ENCODE data around the gene LNX2.

Gene LNX2

DNA sequence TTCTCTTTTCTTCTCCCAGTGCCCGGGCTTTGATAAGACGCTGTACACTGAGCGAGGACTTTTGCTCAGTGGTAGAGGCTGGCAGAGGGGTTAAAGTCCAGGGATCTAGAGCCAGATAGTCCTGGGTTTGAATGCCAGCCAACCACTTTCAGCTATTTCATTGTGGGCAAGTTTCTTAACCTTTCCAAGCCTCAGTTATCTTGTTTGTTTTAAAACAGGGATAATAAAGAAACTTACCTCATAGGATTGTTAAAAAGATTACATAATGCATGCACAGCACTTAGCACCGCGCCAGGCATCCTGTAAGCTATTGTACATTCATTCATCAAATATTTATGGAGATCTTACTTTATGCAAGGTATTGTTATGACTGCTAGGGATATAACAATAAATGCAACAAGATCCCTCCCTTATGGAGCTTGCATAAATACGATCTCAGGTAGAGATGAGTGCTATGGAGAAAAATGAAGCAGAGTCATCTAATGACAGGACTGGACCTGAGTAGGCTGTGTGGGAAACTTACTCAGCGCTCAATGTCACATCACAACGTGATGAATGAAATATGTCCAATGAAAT is 70.8 kb downstream of the LNX2 start:
- no peak for FAIRE-seq
- TF ChIP-seq, protein P1, sequence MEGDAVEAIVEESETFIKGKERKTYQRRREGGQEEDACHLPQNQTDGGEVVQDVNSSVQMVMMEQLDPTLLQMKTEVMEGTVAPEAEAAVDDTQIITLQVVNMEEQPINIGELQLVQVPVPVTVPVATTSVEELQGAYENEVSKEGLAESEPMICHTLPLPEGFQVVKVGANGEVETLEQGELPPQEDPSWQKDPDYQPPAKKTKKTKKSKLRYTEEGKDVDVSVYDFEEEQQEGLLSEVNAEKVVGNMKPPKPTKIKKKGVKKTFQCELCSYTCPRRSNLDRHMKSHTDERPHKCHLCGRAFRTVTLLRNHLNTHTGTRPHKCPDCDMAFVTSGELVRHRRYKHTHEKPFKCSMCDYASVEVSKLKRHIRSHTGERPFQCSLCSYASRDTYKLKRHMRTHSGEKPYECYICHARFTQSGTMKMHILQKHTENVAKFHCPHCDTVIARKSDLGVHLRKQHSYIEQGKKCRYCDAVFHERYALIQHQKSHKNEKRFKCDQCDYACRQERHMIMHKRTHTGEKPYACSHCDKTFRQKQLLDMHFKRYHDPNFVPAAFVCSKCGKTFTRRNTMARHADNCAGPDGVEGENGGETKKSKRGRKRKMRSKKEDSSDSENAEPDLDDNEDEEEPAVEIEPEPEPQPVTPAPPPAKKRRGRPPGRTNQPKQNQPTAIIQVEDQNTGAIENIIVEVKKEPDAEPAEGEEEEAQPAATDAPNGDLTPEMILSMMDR (IDR thresholded peaks at IDR 0.05; ENCODE audit: insufficient read depth, missing control alignments) = no peak
- DNase-seq (ENCODE audit: insufficient read length, low spot score) = no peak

DNA sequence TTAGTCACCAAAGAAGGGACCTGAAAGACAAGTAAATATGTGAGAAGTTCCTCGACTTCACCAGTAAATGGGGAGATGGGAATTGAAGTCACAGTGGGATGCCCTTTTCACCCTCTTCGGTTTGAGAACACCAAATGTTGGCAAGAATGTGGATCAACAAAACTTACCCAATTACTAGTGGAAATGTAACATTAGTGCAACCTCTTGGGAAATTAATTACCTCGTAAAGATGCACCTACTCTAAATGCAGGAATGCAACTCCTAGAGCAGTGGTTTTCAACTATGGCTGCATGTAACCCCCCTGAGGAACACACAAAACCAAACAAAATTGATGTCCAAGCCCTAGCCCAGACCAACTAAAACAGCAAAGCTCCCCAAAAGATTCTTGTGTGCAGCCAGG is 78.1 kb downstream of the LNX2 start:
- DNase-seq (ENCODE audit: insufficient read length, low spot score) (no peak), FAIRE-seq (no peak)
- TF ChIP-seq, protein P1 (IDR thresholded peaks at IDR 0.05; ENCODE audit: insufficient read depth, missing control alignments) = no peak

- no peak for FAIRE-seq
- no peak for DNase-seq (ENCODE audit: insufficient read length, low spot score)
- TF ChIP-seq, protein P1 (IDR thresholded peaks at IDR 0.05; ENCODE audit: insufficient read depth, missing control alignments) = no peak
These were observed 78.9 kb downstream of the LNX2 start for GRCh38 chr13:27541386-27541785.

DNA sequence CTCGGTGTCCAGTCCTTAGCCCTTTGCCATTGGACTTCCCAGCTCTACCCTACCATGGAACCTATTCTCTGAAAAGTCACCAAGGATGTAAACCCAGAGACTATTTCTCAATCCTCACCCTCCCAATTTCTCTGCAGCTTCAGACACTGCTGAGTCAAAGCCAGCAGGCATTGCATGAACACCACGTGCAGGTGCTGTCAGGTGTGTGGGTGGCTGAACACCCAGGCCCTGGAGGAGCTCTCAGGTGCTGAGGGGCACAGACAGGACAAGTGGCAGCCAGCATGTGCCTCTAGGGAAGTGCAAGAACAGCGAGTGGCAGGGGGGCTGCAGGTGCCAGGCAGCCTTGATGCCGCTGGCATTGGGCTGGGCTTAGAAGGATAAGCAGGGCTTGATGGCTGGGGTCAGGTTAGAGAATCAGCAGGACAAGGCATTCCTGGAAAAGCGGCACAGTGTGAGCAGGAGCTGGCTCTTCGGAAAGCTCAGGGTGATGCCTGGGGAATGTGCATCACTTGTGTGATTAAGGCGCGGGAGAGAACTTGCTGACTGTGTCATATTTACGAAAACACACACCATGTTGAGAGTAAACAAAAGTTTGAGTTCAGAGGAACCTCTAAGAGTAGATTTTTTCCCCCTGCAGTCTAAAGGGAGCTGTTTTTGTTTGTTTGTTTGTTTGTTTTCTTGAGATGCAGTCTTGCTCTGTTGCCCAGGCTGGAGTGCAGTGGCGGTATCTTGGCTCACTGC is 83.8 kb downstream of the LNX2 start:
- DNase-seq (ENCODE audit: insufficient read length, low spot score) = no peak
- TF ChIP-seq, protein P1 (IDR thresholded peaks at IDR 0.05; ENCODE audit: insufficient read depth, missing control alignments) = no peak

GRCh38 chr13:27535546-27535945 is 84.8 kb downstream of the LNX2 start:
- no peak for FAIRE-seq
- DNase-seq (ENCODE audit: insufficient read length, low spot score) = no peak
- TF ChIP-seq, protein P1 (IDR thresholded peaks at IDR 0.05; ENCODE audit: insufficient read depth, missing control alignments) = no peak

More for the DNA sequence above, 83.8 kb downstream of the LNX2 start:
- FAIRE-seq = no peak

GRCh38 chr13:27534981-27535380 is 85.3 kb downstream of the LNX2 start:
- TF ChIP-seq, protein P1 (IDR thresholded peaks at IDR 0.05; ENCODE audit: insufficient read depth, missing control alignments) = no peak
- DNase-seq (ENCODE audit: insufficient read length, low spot score) (no peak), FAIRE-seq (no peak)
